NCI-H1694 treated with DMSO at 0.1 percent for 48 hours (cell line): Measurements from ENCODE around the gene PSMB3.

Experiments
- DNase-seq: peaks from one replicate; lab custom pipeline; 2025; lab: John Stamatoyannopoulos, UW

Gene PSMB3

GRCh38 chr17:38796451-38797157, 44.1 kb downstream of the PSMB3 start:
- DNase-seq = no peak

GRCh38 chr17:38797158-38797490, 44.6 kb downstream of the PSMB3 start:
- DNase-seq = no peak

- no peak for DNase-seq
Observed at GRCh38 chr17:38797828-38798227, 45.3 kb downstream of the PSMB3 start.

GRCh38 chr17:38798614-38799500, 46.3 kb downstream of the PSMB3 start:
- peak; percentile 27 for DNase-seq

GRCh38 chr17:38799501-38800236, 47.1 kb downstream of the PSMB3 start, which contains the start of gene PIP4K2B:
Gene PIP4K2B, minus strand, starts transcription at chr17:38799556. Its CDS starts 132 bp downstream, at chr17:38799424.
- DNase-seq = peak; percentile 97

- DNase-seq = no peak
Observed at GRCh38 chr17:38800237-38800760, 47.8 kb downstream of the PSMB3 start.

- no peak for DNase-seq
Observed at GRCh38 chr17:38809828-38810227, 57.3 kb downstream of the PSMB3 start.
